GM19328 (cell line): ENCODE results near the gene GBP7.
"Not testable (repeated sequence)": the region's sequence is repeated elsewhere in the genome, so short reads cannot be mapped to it uniquely, and the experiment has no call there.

ENCODE experiments used
- ATAC-seq: cut with Tn5 transposase; IDR thresholded peaks from one replicate; pipeline ENCODE4 v1.9.1; 2021; ENCODE audit warnings: mild to moderate bottlenecking, moderate library complexity; ENCODE audit not compliant: unreplicated experiment

GBP7 gene

DNA sequence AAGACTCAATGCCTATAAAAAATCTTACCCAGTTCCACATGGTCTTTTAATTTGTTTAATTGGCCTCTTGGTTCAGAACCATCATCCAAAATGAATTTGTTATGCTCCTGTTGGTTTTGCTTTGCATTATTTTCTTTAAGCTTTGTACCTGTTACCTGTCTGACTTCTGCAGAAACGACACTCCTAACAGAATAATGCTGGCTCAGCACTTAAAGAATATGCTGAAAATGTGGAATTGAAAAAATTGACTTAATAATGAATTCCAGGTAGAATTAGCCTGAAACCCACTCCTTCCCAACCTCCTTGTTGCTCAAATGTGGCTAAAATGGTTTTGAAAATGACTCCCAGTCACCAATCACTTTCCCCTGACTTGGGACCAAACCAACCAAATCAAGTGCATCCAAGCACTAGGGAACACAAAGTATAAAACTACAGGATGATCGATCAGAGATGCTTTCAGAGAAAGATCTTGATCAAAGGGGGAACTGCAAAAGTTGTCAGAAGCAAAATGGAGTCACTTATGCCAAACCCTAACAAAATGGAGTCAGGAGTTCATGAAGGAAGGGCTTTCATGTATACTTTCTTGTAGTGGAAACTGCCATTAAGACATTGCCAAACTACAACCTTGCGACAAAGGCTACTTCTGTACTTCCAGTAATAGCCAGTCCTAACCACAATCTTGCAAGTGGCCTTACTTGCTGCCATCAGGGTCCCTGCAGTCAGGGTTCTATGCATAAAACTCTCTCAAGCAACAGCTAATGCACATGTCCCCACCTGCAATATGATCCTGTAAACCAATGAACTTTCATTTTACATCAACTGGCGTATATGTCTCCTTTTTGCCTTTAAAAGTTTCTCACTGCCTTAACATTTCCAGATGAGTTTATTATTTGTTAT, 5.4 kb downstream of the GBP7 start:
- ATAC-seq, result no peak

DNA sequence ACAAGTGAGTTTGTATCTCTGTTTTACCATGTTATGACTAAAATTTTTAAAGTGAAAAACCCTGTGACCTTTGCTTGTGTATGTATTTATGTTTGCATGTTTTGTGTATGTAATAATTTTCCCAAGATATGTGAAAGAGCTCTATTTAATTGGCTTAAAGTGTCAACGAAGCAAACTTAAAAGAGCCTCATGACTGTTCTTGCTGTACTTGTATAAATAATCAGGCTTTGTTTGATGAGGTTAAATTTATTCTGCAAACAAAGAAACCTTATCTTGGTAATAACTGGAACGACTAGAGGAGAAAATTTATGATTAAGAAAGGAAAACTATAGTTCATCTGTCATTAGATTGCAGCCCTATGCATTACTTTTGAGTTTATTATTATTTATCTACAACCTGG, 6.6 kb downstream of the GBP7 start:
- ATAC-seq, result no peak

DNA sequence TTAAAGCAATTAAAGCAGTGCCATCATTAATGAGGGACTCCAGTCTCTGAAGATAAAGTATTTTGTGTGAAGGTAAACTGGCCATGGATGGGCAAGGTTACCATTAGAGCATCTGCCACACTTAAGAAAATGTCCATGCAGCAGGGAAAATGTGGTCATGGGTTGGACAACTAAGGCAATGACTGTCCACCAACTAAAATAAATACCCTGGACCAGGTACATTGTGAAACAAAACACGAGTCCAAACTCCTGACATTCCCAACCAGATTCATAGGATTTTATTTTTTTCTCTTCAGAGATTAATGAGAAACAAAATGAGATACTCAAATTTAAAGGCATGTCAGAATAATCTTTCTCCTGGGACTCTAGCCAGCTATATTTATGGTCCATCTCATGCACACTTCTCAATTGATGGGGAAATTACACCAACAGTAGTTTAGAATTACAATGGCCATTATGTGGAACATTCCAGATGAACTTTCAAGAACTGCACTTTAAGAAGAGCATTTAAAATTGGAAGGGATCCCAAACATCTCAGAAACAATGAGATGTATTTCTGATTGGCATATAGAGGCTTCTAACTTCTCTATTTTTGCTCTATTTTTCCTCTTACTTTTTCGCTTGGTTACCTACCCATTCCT, 8.1 kb downstream of the GBP7 start:
- no peak for ATAC-seq

DNA sequence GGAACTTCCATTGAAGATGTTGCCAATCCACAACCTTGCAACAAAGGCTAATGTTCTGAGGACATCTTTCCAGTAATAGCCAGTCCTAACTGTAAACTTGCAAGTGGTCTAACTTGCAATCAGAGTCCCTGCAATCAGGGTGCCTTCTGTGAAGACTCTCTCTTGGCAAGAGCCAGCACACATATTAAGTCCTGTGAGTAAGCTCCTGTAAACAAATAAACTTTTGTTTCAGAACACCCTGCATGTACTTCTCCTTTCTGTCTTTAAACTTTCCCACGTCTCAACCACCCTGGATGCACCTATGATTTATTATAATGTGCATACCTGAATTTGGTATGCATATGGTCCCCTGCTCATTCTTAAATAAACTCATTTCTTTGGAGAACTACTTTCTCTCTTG, 9.1 kb downstream of the GBP7 start:
- no peak for ATAC-seq

DNA sequence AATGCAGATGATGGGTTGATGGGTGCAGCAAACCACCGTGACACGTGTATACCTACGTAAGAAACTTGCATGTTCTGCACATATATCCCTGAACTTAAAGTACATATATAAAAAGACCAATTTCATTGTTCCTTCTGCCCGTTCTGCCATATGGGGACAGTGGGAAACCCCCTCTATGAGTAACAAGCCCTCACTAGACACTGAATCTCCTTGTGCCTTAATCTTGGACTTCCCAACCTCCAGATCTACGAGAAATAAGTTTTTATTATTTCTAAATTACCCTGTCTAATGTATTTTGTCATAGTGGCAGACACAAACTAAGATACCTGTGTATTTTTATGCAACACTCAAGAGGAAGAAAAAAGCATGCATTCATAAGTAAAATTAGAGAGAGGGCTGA, 10.0 kb downstream of the GBP7 start:
- no peak for ATAC-seq

DNA sequence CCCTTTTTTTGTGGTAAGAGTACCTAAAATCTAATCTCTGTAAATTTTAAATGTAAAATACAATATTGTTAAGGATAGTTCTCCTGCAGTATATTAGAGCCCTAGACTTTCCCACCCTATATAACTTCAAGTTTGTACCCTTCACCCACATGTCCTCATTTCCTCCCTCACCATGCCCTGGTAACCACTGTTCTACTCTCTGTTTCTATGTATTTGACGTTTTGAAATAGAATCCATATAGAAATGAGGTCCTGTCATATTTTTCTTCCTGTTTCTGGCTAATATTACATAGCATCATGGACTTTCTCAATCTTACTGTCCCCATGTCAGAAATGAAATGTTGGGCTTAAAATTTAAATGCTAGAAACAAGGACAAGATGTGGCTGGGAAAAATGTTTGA, 24.8 kb downstream of the GBP7 start:
- ATAC-seq, result no peak

DNA sequence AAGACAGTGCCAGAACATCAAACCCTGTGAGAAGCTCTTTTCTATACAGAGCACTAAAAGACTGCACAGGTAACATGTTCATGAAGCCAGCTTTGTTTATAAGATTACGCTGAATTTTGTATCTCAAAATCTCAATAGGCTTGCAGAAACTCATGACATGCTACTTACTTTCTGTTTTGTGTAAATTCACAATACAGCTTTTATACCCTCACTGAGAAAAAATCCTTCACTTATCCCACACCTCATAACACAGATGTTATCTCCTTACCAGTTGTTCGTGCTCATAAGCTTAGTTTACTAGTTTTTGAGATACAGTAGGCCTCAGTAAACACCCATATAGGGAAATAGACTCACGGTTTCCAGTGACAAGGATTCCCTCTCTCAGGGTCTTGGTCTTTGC, 25.8 kb downstream of the GBP7 start:
- no peak for ATAC-seq

DNA sequence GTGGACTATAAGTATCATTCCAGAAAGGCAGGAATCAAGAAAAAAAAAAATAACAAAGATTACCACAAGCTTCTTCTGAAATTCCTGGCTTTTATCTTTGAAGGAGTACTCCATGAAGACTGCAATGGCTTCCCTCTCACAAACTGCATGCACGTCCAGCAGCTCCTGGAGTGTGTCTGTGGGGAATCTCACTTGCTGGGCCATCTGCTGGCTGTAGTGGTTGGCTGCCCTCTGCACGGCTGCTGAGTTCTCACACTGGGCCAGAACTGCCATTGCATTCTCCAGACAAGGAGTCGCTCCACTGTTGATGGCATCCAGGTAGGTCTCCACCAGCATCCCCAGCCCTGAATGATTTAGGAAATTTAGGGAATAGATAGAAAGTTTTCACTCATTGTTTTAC, 26.6 kb downstream of the GBP7 start:
- ATAC-seq, result no peak

DNA sequence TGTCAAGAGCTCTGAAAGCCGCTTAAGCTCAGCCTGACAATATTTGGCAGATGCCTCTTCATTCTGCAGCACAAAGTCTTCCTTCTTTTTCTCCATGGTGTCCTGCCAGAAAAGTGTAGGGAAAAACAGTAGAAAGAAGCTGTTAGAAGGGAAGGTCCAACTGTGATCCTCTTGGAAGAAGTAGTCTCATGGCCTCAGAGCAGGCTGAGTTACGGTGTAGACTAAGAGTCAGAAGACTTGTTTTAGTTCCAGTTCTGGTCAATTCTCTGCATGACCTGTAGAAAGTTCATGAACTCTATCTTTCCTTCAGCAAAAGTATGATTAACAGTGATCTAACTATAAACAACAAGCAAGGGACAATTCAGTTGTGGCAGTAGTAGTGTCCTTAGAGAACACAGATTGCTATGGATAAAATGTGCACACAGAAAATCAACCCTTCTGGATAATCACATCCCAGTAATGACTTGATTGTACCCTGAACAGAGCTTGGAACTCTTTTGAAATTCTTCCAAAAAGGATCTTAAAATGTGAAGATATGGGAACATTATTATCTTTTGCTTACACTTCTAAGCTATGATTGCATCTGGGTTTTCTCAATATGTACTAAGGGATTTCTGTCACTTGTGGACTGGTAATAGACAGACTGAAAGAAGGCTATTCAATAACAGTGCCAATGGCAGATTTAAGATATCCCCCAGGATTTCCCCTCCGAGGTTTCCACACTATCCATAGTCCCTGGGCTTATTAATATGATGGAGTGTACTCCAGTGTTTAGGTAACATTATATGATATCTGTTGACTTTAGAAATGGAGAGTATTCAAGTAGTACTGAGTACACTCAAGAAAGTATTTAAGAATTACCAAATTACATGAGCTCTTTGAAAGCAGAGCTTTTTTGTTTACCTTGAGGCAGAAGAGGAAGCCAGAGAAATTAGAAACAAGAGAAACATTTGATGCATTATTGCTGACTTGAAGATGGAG, 27.8 kb downstream of the GBP7 start:
- no peak for ATAC-seq

DNA sequence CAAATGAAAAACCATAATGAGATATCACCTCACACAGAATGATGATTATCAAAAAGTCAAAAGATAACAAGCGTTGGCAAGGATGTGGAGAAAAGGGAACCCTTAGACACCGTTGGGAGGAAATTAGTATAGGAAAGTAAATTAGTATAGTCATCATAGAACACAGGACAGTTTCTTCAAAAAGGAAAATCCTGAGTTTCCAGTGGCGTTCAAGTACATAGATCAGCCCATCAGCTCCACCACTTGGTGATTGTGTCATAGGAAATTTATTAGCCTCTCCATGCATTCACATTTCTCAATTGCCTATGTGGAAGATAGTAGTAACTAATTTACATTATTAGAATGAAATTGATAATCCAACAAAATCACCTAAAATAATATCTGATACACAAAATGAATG, 29.1 kb downstream of the GBP7 start:
- no peak for ATAC-seq

DNA sequence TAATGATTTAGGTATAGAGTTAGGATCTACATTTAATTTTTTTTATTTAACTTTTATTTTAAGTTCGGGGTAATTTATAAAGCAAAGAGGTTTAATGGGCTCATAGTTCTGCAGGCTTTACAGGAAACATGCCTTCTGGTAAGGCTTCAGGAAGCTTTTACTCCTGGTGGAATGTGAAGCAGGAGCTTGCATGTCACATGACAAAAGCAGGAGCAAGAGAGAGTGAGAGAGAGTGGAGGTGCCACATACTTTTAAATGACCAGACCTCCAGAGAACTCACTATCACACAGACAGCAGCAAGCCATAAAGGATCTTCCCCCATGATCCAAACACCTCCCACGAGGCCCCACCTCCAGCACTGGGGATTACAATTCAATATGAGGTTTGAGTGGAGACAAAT, 32.3 kb downstream of the GBP7 start:
- no peak for ATAC-seq

DNA sequence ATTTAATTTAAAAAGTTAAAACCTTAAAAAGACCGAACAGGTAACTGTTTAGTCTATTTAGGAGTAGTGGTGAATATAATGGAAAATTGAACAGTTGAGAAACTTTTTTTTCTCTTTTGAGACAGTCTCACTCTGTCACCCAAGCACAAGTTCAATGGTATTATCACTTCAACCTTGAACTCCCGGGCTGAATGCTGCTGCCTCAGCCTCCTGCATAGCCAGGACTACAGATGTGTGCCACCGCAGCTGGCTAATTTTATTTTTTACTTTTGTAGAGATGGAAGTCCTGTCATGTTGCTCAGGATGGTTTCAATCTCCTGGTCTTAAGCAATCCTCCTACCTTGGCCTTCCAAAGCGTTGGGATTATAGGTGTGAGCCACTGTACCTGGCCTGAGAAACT, 33.6 kb downstream of the GBP7 start:
- ATAC-seq, result no peak

DNA sequence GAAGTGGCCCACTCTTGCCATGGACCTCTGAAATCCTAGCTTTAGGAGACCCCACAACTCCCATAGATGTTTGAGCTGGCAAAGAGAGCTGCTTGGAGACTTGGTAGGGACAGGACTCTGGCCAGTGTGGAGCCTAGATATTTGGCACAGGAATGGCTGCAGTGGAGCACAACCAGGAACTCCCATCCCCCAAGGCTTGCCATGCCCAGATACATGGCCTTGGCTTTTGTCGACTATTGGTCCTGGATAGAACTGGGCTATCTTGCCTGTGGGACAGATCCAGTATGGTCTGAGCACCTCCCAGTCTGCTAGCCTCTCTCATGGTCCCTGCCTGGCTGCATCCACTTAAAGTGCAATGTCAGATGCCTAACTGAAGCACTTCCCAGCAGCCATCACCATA, 42.1 kb downstream of the GBP7 start:
- no peak for ATAC-seq

DNA sequence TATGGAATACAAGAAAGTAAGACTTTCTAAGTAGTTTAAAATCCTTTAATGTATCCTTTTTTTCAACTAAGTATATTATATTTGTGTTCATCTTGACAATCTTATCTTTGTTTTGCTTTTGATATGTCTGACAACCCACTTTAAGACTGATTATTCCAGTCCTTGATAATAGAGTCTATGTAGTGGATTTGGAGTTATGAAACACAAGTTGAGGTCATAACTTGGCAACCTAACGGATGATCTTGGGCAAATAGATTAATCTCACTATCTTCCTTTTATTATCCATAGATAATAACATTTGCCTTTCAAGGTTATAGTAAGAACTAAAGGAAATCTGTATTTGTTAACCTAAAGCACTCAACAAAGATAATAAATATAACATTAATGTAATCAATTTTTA, 45.1 kb downstream of the GBP7 start:
- no peak for ATAC-seq

DNA sequence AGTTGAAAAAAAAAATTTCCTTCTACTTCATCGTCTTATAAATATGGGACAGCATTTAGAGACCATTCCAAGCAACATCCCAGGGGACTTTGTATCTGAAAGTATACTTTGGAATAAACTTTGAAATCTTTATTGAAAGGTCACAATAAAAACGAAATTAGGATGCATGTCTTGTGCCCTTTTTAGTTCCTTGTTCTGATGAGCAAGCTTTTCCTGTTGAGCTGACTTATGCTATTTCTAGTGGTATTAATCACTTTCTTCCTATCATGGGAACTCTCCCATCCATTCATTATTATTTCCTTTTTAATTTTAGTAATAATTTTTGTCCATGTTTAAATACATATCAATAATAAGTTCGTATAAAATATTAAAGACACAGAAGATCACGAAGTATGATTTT, 45.9 kb downstream of the GBP7 start:
- no peak for ATAC-seq

DNA sequence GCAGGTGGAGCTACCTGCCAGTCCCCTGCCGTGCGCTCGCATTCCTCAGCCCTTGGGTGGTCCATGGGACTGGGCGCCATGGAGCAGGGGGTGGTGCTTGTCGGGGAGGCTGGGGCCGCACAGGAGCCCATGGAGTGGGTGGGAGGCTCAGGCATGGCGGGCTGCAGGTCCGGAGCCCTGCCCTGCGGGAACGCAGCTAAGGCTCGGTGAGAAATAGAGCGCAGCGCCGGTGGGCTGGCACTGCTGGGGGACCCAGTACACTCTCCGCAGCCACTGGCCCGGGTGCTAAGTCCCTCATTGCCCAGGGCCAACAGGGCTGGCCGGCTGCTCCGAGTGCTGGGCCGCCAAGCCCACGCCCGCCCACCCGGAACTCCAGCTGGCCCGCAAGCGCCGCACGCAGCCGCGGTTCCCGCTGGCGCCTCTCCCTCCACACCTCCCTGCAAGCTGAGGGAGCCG, 47.8 kb downstream of the GBP7 start:
- ATAC-seq, result not testable (repeated sequence)

DNA sequence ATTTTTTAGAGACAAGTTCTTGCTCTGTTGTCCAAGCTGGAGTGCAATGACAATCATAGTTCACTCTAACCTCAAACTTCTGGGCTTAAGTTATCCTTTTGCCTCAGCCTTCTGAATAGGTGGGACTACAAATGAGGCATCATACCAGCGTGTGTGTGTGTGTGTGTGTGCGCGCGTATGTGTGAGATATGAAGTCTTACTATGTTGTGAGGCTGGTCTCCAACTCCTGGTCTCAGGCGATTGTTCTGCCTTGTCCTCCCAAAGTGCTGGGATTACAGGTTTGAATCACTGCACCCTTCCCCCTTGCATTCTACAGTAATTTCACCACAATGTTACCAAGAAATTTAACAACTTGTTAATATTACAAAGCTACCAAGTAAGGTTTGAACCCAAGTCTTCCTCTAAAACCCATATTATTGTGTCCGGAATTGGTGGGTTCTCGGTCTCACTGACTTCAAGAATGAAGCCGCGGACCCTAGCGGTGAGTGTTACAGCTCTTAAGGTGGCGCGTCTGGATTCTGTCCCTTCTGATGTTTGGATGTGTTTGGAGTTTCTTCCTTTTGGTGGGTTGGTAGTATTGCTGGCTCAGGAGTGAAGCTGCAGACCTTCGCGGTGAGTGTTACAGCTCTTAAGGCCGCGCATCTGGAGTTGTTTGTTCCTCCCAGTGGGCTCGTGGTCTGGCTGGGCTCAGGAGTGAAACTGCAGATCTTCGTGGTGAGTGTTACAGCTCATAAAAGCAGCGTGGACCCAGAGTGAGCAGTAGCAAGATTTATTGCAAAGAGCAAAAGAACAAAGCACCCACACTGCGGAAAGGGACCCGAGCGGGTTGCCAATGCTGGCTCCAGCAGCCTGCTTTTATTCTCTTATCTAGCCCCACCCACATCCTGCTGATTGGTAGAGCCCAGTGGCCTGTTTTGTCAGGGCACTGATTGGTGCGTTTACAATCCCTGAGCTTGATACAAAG, 48.9 kb downstream of the GBP7 start:
- ATAC-seq, result not testable (repeated sequence)

DNA sequence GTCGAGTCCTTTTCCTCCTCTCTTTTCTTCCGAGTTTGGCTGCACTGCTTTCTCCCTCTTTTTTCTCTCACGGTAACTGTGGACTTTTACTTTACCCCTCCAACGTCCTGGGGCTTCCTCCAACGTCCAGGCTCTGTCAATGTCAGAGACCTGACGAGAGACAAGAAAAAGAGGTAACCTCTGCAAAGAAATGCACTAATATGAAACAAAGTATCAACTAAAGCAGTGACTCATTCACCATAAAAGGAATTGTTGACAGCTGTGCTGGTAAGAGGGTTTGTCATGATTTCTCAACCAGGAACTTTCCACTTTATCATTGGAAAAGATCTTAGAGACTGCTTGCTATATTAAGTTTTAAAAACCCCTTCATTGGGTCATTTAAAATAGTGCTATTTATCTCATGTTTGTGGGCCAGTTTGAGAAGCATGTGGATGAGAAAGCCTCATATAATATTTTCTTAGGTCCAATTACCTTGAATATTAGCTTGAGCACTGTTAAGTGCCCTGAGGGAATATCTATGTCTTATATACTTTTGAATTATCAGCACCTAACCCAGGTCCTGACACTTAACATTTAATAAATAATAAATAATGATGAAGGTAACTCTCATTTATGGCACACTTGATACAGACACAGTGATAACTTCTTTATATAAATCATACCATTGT, 49.8 kb downstream of the GBP7 start, which contains the start of gene GBP2:
GBP2 (minus strand) TSS at position 202 of the 668 bp plus-strand sequence. CDS start 4,148 bp downstream, outside the sequence.
- ATAC-seq, result peak; percentile 62

DNA sequence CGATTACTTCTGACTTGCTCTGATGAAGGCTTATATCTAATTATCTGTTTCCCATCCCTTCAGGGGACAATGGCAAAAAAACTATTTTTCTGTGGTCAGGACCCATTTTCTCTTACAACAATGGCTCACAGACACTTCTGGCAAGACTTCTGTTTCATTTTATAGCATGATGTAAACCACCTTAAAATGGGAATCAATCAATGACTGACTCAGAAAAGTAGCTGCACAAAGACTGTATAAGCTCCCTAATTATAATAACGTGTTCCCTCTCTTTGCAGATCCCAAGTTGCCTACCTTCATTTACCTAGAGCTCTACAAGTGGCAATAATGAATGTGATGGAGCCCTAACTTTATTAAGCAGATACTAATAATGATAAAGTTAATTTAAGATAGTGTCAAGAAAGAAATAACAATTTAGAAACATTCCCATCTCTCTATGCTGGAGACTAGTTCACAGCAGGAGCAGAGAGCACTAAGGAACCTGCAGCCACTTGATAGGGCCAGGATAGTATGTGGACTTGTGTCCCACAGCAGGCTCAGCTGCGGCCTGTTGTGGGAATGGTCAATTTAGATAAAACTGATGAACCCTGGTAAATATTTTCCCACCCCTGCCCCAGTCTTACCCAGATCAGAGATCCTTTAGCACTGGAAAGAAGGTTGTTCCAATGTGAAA, 50.4 kb downstream of the GBP7 start:
- ATAC-seq, result peak; percentile 30
